ENCODE measurements around the gene ZKSCAN5.

DNA sequence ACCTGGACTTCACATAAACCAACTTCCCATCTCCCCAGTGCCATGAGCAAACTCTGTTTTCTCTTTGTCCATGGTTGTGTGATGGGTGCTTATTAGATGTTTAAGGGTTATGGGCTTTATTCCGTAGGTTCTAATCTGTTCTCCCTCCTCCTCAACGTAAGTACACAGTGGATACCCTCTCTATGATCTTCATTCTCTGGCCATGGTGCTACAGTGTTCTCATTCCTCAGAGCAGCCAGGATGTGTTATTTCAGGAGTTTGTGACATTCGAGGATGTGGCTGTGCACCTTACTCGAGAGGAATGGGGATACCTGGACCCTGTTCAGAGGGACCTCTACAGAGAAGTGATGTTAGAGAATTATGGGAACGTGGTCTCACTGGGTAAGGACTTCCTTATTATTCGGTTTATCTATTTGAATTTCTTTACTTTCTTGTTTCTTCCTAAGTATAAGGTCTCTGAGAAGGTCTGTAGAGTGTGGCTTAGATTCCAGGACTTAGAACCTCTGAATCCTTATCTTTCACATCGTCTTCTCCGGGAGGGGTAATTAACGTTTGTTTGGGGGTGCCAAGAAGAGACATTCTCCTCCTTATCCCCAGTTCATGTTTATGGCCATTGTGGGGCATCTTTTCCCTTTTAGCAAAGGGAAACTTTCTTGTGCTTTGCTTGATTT, 57.8 kb downstream of the ZKSCAN5 start:
- TF ChIP-seq, protein P1, sequence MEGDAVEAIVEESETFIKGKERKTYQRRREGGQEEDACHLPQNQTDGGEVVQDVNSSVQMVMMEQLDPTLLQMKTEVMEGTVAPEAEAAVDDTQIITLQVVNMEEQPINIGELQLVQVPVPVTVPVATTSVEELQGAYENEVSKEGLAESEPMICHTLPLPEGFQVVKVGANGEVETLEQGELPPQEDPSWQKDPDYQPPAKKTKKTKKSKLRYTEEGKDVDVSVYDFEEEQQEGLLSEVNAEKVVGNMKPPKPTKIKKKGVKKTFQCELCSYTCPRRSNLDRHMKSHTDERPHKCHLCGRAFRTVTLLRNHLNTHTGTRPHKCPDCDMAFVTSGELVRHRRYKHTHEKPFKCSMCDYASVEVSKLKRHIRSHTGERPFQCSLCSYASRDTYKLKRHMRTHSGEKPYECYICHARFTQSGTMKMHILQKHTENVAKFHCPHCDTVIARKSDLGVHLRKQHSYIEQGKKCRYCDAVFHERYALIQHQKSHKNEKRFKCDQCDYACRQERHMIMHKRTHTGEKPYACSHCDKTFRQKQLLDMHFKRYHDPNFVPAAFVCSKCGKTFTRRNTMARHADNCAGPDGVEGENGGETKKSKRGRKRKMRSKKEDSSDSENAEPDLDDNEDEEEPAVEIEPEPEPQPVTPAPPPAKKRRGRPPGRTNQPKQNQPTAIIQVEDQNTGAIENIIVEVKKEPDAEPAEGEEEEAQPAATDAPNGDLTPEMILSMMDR (IDR thresholded peaks at IDR 0.05; ENCODE audit: extremely low read depth in 1 of 2, insufficient read depth in 1 of 2, low read depth in 1 of 2, low read length in 2 of 2), result no peak
- TF ChIP-seq JUN (IDR thresholded peaks at IDR 0.05; ENCODE audit: borderline replicate concordance, insufficient read depth, insufficient read length, low read depth) (no peak), EZH2 (IDR thresholded peaks at IDR 0.05; ENCODE audit: borderline replicate concordance, low read depth, low read length, severe bottlenecking) (no peak), POLR2A (IDR thresholded peaks at IDR 0.05; ENCODE audit: low read depth, low read length) (no peak), POLR2AphosphoS5 (IDR thresholded peaks at IDR 0.05; ENCODE audit: insufficient read depth, low read depth, low read length) (no peak), GATA2 (IDR thresholded peaks at IDR 0.05; ENCODE audit: insufficient read depth, insufficient read length, low read depth, low read length) (no peak), FOS (IDR thresholded peaks at IDR 0.05; ENCODE audit: borderline replicate concordance, insufficient read depth, low read length) (no peak)

All from endothelial cell of umbilical vein (primary cell).